Measurements from ENCODE around the gene IZUMO1R. TPM values are rescaled to one million over a fixed set of nuclear protein-coding genes. Genes with fewer than 3 reads are reported as not detected.

The IZUMO1R gene
- total RNA-seq, 1 experiment from 2014 or later: not detected

- Mint-ChIP-seq H3K27ac (ENCODE audit: low read depth, unreplicated experiment) (no peak overlapping the region), H3K36me3 (ENCODE audit: insufficient read depth, unreplicated experiment) (no peaks in the 10 kb centered on the region), H3K4me3 (ENCODE audit: unreplicated experiment) (no peak overlapping the region), H3K4me1 (ENCODE audit: insufficient read depth, unreplicated experiment) (peaks cover 4% of the 10 kb centered on the region), H3K9me3 (ENCODE audit: unreplicated experiment) (no peaks in the 10 kb centered on the region), H3K27me3 (ENCODE audit: insufficient read depth, unreplicated experiment) (peaks cover 48% of the 10 kb centered on the region)
- no peak for DNase-seq (ENCODE audit: unreplicated experiment)
- CTCF ChIA-PET: interaction anchor here (0.7 to 1.2 kb wide), 4 partner anchors 11 to 388 kb away, joined by 3 to 4 read pairs (median 4); no protein-coding TSS in a partner anchor
- TF ChIP-seq CTCF (IDR thresholded peaks at IDR 0.05; ENCODE audit: unreplicated experiment): no peak
- BruUV-seq (replicated peaks): no TSS peak
- POLR2A ChIA-PET: interaction anchor here (1.0 kb wide), 1 partner anchor 38 kb away, joined by 3 read pairs; no protein-coding TSS in a partner anchor
- intact Hi-C loops (cut with micrococcal nuclease): no loop called here
These were observed 6.0 kb downstream of the IZUMO1R start for GRCh38 chr11:94310191-94310875.

GRCh38 chr11:94312339-94312738 is 8.0 kb downstream of the IZUMO1R start:
- no peak overlapping the region for H3K4me3 Mint-ChIP-seq (ENCODE audit: unreplicated experiment)
- ChIA-PET POLR2A (no interaction called here), CTCF (no interaction called here)
- no peaks in the 10 kb centered on the region for H3K36me3 Mint-ChIP-seq (ENCODE audit: insufficient read depth, unreplicated experiment)
- BruUV-seq (replicated peaks): no TSS peak
- H3K4me1 Mint-ChIP-seq (ENCODE audit: insufficient read depth, unreplicated experiment): no peaks in the 10 kb centered on the region
- DNase-seq (ENCODE audit: unreplicated experiment): no peak
- intact Hi-C loops (cut with micrococcal nuclease): no loop called here
- TF ChIP-seq CTCF (IDR thresholded peaks at IDR 0.05; ENCODE audit: unreplicated experiment): no peak
- H3K27me3 Mint-ChIP-seq (ENCODE audit: insufficient read depth, unreplicated experiment): peaks cover 65% of the 10 kb centered on the region
- H3K27ac Mint-ChIP-seq (ENCODE audit: low read depth, unreplicated experiment): no peak overlapping the region
- no peaks in the 10 kb centered on the region for H3K9me3 Mint-ChIP-seq (ENCODE audit: unreplicated experiment)

GRCh38 chr11:94314064-94314463 is 9.7 kb downstream of the IZUMO1R start:
- Mint-ChIP-seq H3K27ac (ENCODE audit: low read depth, unreplicated experiment) (no peak overlapping the region), H3K9me3 (ENCODE audit: unreplicated experiment) (no peaks in the 10 kb centered on the region), H3K27me3 (ENCODE audit: insufficient read depth, unreplicated experiment) (peaks cover 65% of the 10 kb centered on the region), H3K36me3 (ENCODE audit: insufficient read depth, unreplicated experiment) (no peaks in the 10 kb centered on the region), H3K4me3 (ENCODE audit: unreplicated experiment) (no peak overlapping the region), H3K4me1 (ENCODE audit: insufficient read depth, unreplicated experiment) (no peaks in the 10 kb centered on the region)
- CTCF ChIA-PET: interaction anchor here (1.3 kb wide), 2 partner anchors 12 to 191 kb away, joined by 3 read pairs; no protein-coding TSS in a partner anchor
- DNase-seq (ENCODE audit: unreplicated experiment): no peak
- intact Hi-C loops (cut with micrococcal nuclease): no loop called here
- no peak for TF ChIP-seq CTCF (IDR thresholded peaks at IDR 0.05; ENCODE audit: unreplicated experiment)
- POLR2A ChIA-PET: interaction anchor here (0.6 to 0.7 kb wide), 2 partner anchors 8 to 376 kb away, joined by 3 read pairs; no protein-coding TSS in a partner anchor
- BruUV-seq (replicated peaks): no TSS peak

GRCh38 chr11:94315664-94316063 is 11.3 kb downstream of the IZUMO1R start:
- no peak for TF ChIP-seq CTCF (IDR thresholded peaks at IDR 0.05; ENCODE audit: unreplicated experiment)
- BruUV-seq (replicated peaks): no TSS peak
- intact Hi-C loops (cut with micrococcal nuclease): no loop called here
- Mint-ChIP-seq H3K9me3 (ENCODE audit: unreplicated experiment) (no peaks in the 10 kb centered on the region), H3K4me1 (ENCODE audit: insufficient read depth, unreplicated experiment) (no peaks in the 10 kb centered on the region), H3K27me3 (ENCODE audit: insufficient read depth, unreplicated experiment) (peaks cover 58% of the 10 kb centered on the region), H3K4me3 (ENCODE audit: unreplicated experiment) (no peak overlapping the region), H3K36me3 (ENCODE audit: insufficient read depth, unreplicated experiment) (no peaks in the 10 kb centered on the region), H3K27ac (ENCODE audit: low read depth, unreplicated experiment) (no peak overlapping the region)
- ChIA-PET CTCF (interaction anchor here (0.6 to 0.7 kb wide), 2 partner anchors 110 to 131 kb away, joined by 3 to 4 read pairs; no protein-coding TSS in a partner anchor), POLR2A (no interaction called here)
- DNase-seq (ENCODE audit: unreplicated experiment): no peak
